Right lobe of liver (tissue), 4 donors: ENCODE data around the gene HSF4.

Experiments used
- CTCF ChIP-seq, 4 donors: fragments of 200-600 bp in 3 of 4; fragments of 450-650 bp in 1 of 4; IDR thresholded peaks; one replicate each; pipeline versions ENCODE4 v1.5.1 to v1.8.0; 2016 to 2022; ENCODE audit warnings: antibody characterized with exemption in 4 of 4, mild to moderate bottlenecking in 2 of 4
- POLR2A ChIP-seq: fragments of 450-650 bp; IDR thresholded peaks from one replicate; pipeline ENCODE4 v1.6.1; 2017; ENCODE audit warnings: antibody characterized with exemption, mild to moderate bottlenecking
- donor health status: DM: no; HTN: no; CAD: no.
- donor health status: DM: no; HTN: no; CAD: no.
- donor health status: DM: no; HTN: yes; CAD: no.

DNA sequence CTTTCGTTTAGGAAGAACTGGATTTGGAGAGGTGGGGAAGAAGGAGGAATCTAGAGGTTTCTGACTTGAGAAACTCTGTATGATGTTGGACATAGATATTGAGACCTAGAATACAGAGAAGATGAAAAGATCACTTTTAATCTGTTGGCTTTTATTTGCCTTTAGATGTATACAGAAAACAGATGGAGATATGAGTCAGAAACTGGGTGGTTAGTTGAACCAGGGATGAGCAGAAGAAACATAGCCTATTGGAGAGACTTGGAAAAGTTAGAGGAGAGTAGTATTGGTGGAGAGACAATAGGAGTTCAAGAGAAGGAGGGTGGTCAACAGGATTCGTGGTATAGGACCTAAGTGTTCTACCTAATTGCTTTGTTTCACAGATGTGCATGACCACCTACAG, 49.8 kb upstream of the HSF4 start:
- TF ChIP-seq POLR2A (no peak), CTCF (IDR thresholded peaks at IDR 0.05) (no peak)
